Colonic mucosa (tissue), 4 donors: ENCODE measurements around the gene CMIP. TPM values are rescaled to one million over a fixed set of nuclear protein-coding genes. Genes with fewer than 3 reads are reported as not detected.
A peak's percentile ranks its signal among the peaks of the same experiment; 100 is the strongest.

Experiments used
- DNase-seq: peaks from one replicate; pipeline ENCODE4 v3.0.0-alpha.2; 2020
- H3K27ac ChIP-seq: fragments of 200-600 bp; one replicate; pipeline ENCODE4 v1.8.0; 2021
- H3K27me3 ChIP-seq: fragments of 200-600 bp; one replicate; pipeline ENCODE4 v1.8.0; 2021
- H3K36me3 ChIP-seq: fragments of 200-600 bp; one replicate; pipeline ENCODE4 v1.8.0; 2021
- H3K4me1 ChIP-seq: fragments of 200-600 bp; one replicate; pipeline ENCODE4 v1.8.0; 2021; ENCODE audit warnings: mild to moderate bottlenecking
- H3K4me3 ChIP-seq: fragments of 200-600 bp; one replicate; pipeline ENCODE4 v1.8.0; 2021
- H3K9ac ChIP-seq, 2 donors: one replicate each; pipeline ENCODE4 v1.7.0; 2013; ENCODE audit warnings: control low read depth in 2 of 2, low read depth in 2 of 2, low read length in 2 of 2
- H3K9me3 ChIP-seq: fragments of 200-600 bp; one replicate; pipeline ENCODE4 v1.8.0; 2021
- CTCF ChIP-seq: fragments of 200-600 bp; IDR thresholded peaks from one replicate; pipeline ENCODE4 v1.8.0; 2022; ENCODE audit warnings: antibody characterized with exemption, mild to moderate bottlenecking
- intact Hi-C: fragments of 100-400 bp; cut with DNase I; formaldehyde crosslinking; loops from one replicate; pipeline ENCODE4 v1.14.1; 2022
- total RNA-seq, 2 donors: library from RNA; stranded (reverse); fragmentation: NEBNext Ultra II Directional in 1 of 2; extraction: Animal tissue kit (Norgen Biotek cat#: 25700) in 1 of 2; gene quantifications; one replicate each; pipeline ENCODE4 v1.2.1, GENCODE V29; 2021
- donor health status: healthy.
- donor health status: DM: no; HTN: no; CAD: no.
- donor health status: DM: no; HTN: no; CAD: no.

CMIP gene
- total RNA-seq, 2 donors from 2014 or later, result 83.4 to 107 TPM

- H3K4me3 ChIP-seq, result no peak overlapping the region
- H3K27me3 ChIP-seq, result no peaks in the 10 kb centered on the region
- DNase-seq, result no peak
- no peak overlapping the region for H3K9ac ChIP-seq
- no peak overlapping the region for H3K27ac ChIP-seq
- H3K9me3 ChIP-seq, result no peaks in the 10 kb centered on the region
- H3K36me3 ChIP-seq, result no peaks in the 10 kb centered on the region
- intact Hi-C loops, result loop anchor here (5.0 kb wide), 1 partner anchor 362 kb away; no protein-coding TSS in a partner anchor
- no peak for TF ChIP-seq CTCF
- peaks cover 6% of the 10 kb centered on the region for H3K4me1 ChIP-seq
Measured at GRCh38 chr16:81729451-81729850, 284.8 kb downstream of the CMIP start.

- peak overlapping the region; percentile 14 for H3K27ac ChIP-seq
- TF ChIP-seq CTCF, result peak; percentile 65
- H3K36me3 ChIP-seq, result no peaks in the 10 kb centered on the region
- no peaks in the 10 kb centered on the region for H3K9me3 ChIP-seq
- peaks cover 6% of the 10 kb centered on the region for H3K4me1 ChIP-seq
- H3K4me3 ChIP-seq, result peak overlapping the region; percentile 28
- H3K27me3 ChIP-seq, result no peaks in the 10 kb centered on the region
- DNase-seq, result peak; percentile 93
- peak overlapping the region; percentile 51 to 58 for H3K9ac ChIP-seq
- intact Hi-C loops, result loop anchor here (10.0 kb wide), 1 partner anchor 696 kb away; the partner anchor contains the start of gene ATMIN
Measured at GRCh38 chr16:81730090-81731051, 285.8 kb downstream of the CMIP start.

- intact Hi-C loops, result loop anchor here (10.0 kb wide), 1 partner anchor 697 kb away; the partner anchor contains the start of gene ATMIN
- H3K9me3 ChIP-seq, result no peaks in the 10 kb centered on the region
Measured at GRCh38 chr16:81731649-81732048, 287.0 kb downstream of the CMIP start.

GRCh38 chr16:81732699-81733098 is 288.1 kb downstream of the CMIP start:
- no peak overlapping the region for H3K9ac ChIP-seq
- DNase-seq, result no peak
- no peak for TF ChIP-seq CTCF
- no peak overlapping the region for H3K4me3 ChIP-seq
- no peak overlapping the region for H3K27ac ChIP-seq
- H3K9me3 ChIP-seq, result no peaks in the 10 kb centered on the region
- no peaks in the 10 kb centered on the region for H3K27me3 ChIP-seq
- intact Hi-C loops, result loop anchor here (10.0 kb wide), 1 partner anchor 698 kb away; the partner anchor contains the start of gene ATMIN
- peaks cover 6% of the 10 kb centered on the region for H3K4me1 ChIP-seq
- no peaks in the 10 kb centered on the region for H3K36me3 ChIP-seq

More at GRCh38 chr16:81731649-81732048, 287.0 kb downstream of the CMIP start:
- DNase-seq, result no peak
- Histone ChIP-seq H3K9ac (no peak overlapping the region), H3K27ac (no peak overlapping the region), H3K27me3 (no peaks in the 10 kb centered on the region), H3K36me3 (no peaks in the 10 kb centered on the region), H3K4me3 (no peak overlapping the region), H3K4me1 (peaks cover 6% of the 10 kb centered on the region)
- TF ChIP-seq CTCF, result no peak

GRCh38 chr16:81733295-81733694 is 288.7 kb downstream of the CMIP start:
- H3K27ac ChIP-seq, result no peak overlapping the region
- no peak for TF ChIP-seq CTCF
- intact Hi-C loops, result loop anchor here (10.0 kb wide), 1 partner anchor 698 kb away; the partner anchor contains the start of gene ATMIN

More at GRCh38 chr16:81733295-81733694, 288.7 kb downstream of the CMIP start:
- Histone ChIP-seq H3K9ac (no peak overlapping the region), H3K9me3 (no peaks in the 10 kb centered on the region), H3K4me3 (no peak overlapping the region), H3K4me1 (peaks cover 6% of the 10 kb centered on the region), H3K36me3 (no peaks in the 10 kb centered on the region), H3K27me3 (no peaks in the 10 kb centered on the region)
- no peak for DNase-seq
